ENCODE data around the gene PNMA8B. TPM values are rescaled to one million over a fixed set of nuclear protein-coding genes. Genes with fewer than 3 reads are reported as not detected.

PNMA8B gene, protein sequence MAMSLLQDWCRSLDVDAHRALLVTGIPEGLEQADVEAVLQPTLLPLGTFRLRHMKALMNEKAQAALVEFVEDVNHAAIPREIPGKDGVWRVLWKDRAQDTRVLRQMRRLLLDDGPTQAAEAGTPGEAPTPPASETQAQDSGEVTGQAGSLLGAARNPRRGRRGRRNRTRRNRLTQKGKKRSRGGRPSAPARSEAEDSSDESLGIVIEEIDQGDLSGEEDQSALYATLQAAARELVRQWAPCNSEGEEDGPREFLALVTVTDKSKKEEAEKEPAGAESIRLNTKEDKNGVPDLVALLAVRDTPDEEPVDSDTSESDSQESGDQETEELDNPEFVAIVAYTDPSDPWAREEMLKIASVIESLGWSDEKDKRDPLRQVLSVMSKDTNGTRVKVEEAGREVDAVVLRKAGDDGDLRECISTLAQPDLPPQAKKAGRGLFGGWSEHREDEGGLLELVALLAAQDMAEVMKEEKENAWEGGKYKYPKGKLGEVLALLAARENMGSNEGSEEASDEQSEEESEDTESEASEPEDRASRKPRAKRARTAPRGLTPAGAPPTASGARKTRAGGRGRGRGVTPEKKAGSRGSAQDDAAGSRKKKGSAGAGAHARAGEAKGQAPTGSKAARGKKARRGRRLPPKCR
- total RNA-seq (ENCODE audit: low replicate concordance): 0.17 and 2.4 TPM in 2 replicates
- long read RNA-seq: 0 reads

DNA sequence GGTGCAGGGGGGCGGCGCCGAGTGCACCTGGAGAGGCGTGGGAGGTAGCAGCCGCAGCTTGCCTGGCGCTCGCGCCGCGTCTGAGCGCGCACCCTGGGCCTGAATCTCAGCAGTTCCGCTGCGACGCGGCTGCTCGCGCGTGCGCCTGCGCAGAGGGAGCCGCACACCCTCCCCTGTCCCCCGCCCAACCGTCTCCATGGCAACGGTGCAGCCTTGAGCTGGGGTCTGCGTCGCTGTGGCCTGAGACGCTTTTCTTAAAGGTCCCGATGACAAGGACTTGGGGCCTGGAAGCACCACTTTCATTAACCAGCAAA, at the start of gene PNMA8B:
Gene PNMA8B, minus strand, starts transcription at position 82 of the 314 bp plus-strand sequence. CDS start 402 bp downstream, outside the sequence.
- peak within 1 kb of the TSS; percentile 71 for H3K27ac Mint-ChIP-seq
- TF ChIP-seq, protein P1, sequence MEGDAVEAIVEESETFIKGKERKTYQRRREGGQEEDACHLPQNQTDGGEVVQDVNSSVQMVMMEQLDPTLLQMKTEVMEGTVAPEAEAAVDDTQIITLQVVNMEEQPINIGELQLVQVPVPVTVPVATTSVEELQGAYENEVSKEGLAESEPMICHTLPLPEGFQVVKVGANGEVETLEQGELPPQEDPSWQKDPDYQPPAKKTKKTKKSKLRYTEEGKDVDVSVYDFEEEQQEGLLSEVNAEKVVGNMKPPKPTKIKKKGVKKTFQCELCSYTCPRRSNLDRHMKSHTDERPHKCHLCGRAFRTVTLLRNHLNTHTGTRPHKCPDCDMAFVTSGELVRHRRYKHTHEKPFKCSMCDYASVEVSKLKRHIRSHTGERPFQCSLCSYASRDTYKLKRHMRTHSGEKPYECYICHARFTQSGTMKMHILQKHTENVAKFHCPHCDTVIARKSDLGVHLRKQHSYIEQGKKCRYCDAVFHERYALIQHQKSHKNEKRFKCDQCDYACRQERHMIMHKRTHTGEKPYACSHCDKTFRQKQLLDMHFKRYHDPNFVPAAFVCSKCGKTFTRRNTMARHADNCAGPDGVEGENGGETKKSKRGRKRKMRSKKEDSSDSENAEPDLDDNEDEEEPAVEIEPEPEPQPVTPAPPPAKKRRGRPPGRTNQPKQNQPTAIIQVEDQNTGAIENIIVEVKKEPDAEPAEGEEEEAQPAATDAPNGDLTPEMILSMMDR (conservative IDR thresholded peaks at IDR 0.05): no peak
- H3K4me3 Mint-ChIP-seq: peak within 1 kb of the TSS; percentile 78
- DNase-seq (ENCODE audit: extremely low spot score, unreplicated experiment): peak; percentile 91
- peaks cover 28% of the 10 kb centered on the region for H3K27me3 Mint-ChIP-seq
- no peaks in the 10 kb centered on the region for H3K9me3 Mint-ChIP-seq
- peaks cover 9% of the 10 kb centered on the region for H3K4me1 Mint-ChIP-seq (ENCODE audit: unreplicated experiment)
- H3K36me3 Mint-ChIP-seq: no peaks in the 10 kb centered on the region

DNA sequence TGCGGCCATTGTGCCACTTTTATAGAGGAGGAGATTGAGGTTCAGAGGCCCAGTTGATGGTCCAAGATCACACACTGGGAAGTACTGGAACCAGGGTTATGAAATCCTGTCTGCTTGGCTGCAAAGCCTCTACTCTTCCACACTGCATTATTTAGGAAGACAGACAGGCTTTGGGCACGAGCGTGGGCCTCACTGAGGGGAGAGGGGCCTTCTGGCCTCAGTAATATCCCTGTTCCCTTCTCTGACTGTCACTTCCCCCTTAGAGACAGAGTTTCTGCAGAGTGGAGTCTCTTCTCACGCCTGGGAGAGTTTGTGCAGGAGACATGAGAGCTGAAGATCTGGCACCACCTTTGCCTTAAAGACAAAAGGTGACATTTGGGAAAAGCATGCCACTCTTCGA, 49.0 kb upstream of the PNMA8B start:
- Mint-ChIP-seq H3K4me3 (no peak overlapping the region), H3K27me3 (peaks cover 8% of the 10 kb centered on the region), H3K9me3 (no peaks in the 10 kb centered on the region), H3K27ac (no peak overlapping the region), H3K36me3 (no peaks in the 10 kb centered on the region), H3K4me1 (ENCODE audit: unreplicated experiment) (peaks cover 9% of the 10 kb centered on the region)
- TF ChIP-seq, protein P1 (conservative IDR thresholded peaks at IDR 0.05): no peak
- DNase-seq (ENCODE audit: extremely low spot score, unreplicated experiment): peak; percentile 11

DNA sequence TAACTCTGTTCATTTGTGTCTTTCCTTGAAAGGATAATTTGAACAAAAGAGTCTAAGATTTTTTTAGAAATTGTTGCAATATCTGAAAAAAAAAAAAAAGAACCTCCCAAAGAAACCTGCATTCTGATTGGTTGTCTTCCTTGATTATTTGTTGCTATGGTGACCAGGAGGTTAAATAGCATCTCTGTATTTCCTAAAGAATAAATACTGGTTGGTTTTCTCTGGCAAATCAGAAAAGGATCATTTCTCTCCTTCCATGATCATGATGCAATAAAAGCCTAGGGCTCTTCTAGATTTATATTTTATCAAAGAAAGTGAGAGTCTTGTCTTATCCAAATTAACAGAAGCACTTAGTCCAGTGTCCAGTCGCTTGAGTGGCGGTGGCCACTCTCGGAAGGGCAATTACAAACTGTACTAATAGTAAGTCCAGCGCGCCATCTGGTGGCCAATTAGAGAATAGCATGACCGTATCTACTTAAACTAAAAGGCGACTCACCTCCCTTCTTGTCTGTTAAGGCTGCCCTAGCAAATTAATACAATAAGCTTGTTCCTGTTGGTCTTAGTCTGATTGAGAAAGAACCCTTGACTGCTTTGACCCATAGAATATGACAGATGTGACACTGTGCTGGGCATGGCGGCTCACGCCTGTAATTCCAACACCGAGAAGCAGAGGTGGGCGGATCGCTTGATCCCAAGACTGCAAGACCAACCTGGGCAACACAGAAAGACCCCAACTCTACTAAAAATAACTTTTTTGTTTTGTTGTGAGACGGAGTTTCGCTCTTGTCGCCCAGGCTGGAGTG, 47.0 kb upstream of the PNMA8B start:
- Mint-ChIP-seq H3K27me3 (peaks cover 8% of the 10 kb centered on the region), H3K4me3 (peak overlapping the region; percentile 12), H3K9me3 (no peaks in the 10 kb centered on the region), H3K36me3 (no peaks in the 10 kb centered on the region), H3K4me1 (ENCODE audit: unreplicated experiment) (peaks cover 9% of the 10 kb centered on the region), H3K27ac (peak overlapping the region; percentile 66)
- TF ChIP-seq, protein P1 (conservative IDR thresholded peaks at IDR 0.05): peak; percentile 95
- no peak for DNase-seq (ENCODE audit: extremely low spot score, unreplicated experiment)

DNA sequence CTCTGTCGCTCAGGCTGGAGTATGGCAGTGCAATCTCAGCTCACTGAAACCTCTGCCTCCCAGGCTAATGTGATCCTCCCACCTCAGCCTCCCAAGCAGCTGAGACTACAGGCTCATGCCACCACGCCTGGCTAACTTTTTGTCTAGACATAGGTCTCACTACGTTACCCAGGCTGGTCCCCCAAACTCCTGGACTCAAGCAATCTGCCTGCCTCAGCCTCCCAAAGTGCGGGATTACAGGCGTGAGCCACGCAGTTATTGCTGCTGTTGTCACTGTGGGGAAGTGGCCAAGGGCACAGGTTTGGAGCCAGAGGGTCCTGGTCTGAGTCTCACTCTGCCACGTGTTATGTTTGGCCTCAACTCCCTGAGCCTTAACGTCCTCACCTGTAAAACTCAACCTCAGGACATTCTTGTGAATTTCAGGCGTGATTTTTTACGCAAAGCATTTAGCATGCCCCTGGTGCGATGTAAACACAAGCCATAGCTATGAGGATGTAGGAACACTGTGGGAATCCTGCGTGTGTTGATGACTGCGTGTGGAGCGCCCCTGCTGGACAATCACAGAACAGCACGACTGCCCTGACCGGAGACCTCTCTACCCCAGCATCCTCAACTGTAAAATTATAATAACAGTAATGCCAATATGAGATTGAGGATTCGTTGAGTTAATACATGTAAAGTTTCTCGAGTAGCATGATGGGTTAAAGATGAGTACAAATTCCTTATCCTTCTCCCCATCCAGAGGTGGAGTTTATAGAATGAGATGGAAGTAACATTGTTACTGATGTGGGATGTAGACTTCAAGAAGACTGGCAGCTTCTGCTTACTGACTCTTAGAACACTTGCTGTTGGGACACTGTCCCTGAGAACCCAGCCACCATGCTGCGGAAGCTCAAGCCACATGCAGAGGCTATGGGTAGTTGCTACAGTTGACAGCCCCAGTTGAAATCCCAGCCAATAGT, 41.8 kb upstream of the PNMA8B start:
- DNase-seq (ENCODE audit: extremely low spot score, unreplicated experiment): no peak
- Mint-ChIP-seq H3K9me3 (no peaks in the 10 kb centered on the region), H3K27me3 (peaks cover 12% of the 10 kb centered on the region), H3K4me1 (ENCODE audit: unreplicated experiment) (peaks cover 8% of the 10 kb centered on the region), H3K4me3 (no peak overlapping the region), H3K36me3 (no peaks in the 10 kb centered on the region), H3K27ac (no peak overlapping the region)
- TF ChIP-seq, protein P1 (conservative IDR thresholded peaks at IDR 0.05): peak; percentile 94

DNA sequence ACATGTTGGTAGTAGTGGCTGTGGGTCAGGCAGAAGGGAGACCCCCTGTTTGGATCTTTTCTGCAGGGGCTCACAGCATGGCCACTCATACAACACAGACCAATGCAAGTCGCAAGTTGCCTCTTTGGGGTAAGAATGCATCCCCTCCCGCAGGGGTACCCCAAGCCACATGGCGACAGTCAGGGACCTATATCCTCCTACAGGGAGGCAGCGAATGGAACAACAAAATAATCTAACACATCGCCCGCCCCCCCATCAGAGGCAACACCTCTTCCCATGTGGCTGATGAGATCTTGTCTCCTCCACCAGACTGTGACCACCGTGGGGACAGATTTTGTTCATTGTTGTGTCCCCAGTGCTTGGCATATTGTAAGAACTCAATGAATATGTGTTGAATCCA, 40.7 kb upstream of the PNMA8B start:
- Mint-ChIP-seq H3K9me3 (no peaks in the 10 kb centered on the region), H3K4me3 (no peak overlapping the region), H3K27ac (no peak overlapping the region), H3K36me3 (no peaks in the 10 kb centered on the region), H3K27me3 (peaks cover 10% of the 10 kb centered on the region), H3K4me1 (ENCODE audit: unreplicated experiment) (peaks cover 7% of the 10 kb centered on the region)
- no peak for DNase-seq (ENCODE audit: extremely low spot score, unreplicated experiment)
- TF ChIP-seq, protein P1 (conservative IDR thresholded peaks at IDR 0.05): no peak
